Activated CD4-positive, alpha-beta T cell treated with anti-CD3 and anti-CD28 coated beads for 36 hours (primary cell): ENCODE results near the gene RELCH. TPM values are rescaled to one million over a fixed set of nuclear protein-coding genes. Genes with fewer than 3 reads are reported as not detected.

Experiments used
- ATAC-seq: fragments of 200-7000 bp; cut with Tn5 transposase; one replicate; pipeline ENCODE4 v1.10.0; 2021; ENCODE audit warnings: mild to moderate bottlenecking, moderate library complexity
- CTCF ChIA-PET: fragments of 350-600 bp; sonication (Branson Sonifier 250); formaldehyde crosslinking; loops from one replicate; lab custom pipeline; 2021; ENCODE audit warnings: antibody characterized with exemption; lab: Charles Lee
- POLR2A ChIA-PET: fragments of 350-600 bp; sonication (Branson Sonifier 250); formaldehyde crosslinking; loops from one replicate; lab custom pipeline; 2021; ENCODE audit warnings: antibody characterized with exemption, inconsistent platforms; lab: Charles Lee
- DNase-seq: peaks from one replicate; pipeline ENCODE4 v3.0.0-alpha.2; 2020
- H3K27ac Mint-ChIP-seq: one replicate; pipeline ENCODE4 v1.8.0; 2021; ENCODE audit warnings: mixed read lengths
- H3K27me3 Mint-ChIP-seq: one replicate; pipeline ENCODE4 v1.8.0; 2021; ENCODE audit warnings: mixed read lengths
- H3K36me3 Mint-ChIP-seq: one replicate; pipeline ENCODE4 v1.8.0; 2021; ENCODE audit warnings: low read depth, mixed read lengths
- H3K4me1 Mint-ChIP-seq: one replicate; pipeline ENCODE4 v1.8.0; 2021; ENCODE audit warnings: mixed read lengths
- H3K4me3 Mint-ChIP-seq: one replicate; pipeline ENCODE4 v1.8.0; 2021; ENCODE audit warnings: mild to moderate bottlenecking, moderate library complexity, mixed read lengths
- H3K9me3 Mint-ChIP-seq: one replicate; pipeline ENCODE4 v1.8.0; 2021; ENCODE audit warnings: low read depth, mixed read lengths
- intact Hi-C, 2 experiments: fragments of 100-400 bp; cut with DNase I in 1 of 2; cut with micrococcal nuclease in 1 of 2; formaldehyde crosslinking; loops; one replicate each; pipeline versions ENCODE4 v1.14.2 to v1.15.1; 2022 to 2024; cut with DNase I, micrococcal nuclease
- total RNA-seq, 2 experiments: library from RNA; stranded (reverse); gene quantifications; one replicate each; pipeline ENCODE4 v1.2.3, GENCODE V29; 2021

RELCH gene
- total RNA-seq, 2 experiments from 2014 or later: 20.5 to 20.7 TPM

GRCh38 chr18:62323483-62324180 is 136.6 kb downstream of the RELCH start:
- H3K27ac Mint-ChIP-seq: no peak overlapping the region
- no peaks in the 10 kb centered on the region for H3K9me3 Mint-ChIP-seq
- ChIA-PET CTCF (interaction anchor here (0.6 to 1.8 kb wide), 6 partner anchors 8 to 927 kb away, joined by 3 to 11 read pairs (median 3); no protein-coding TSS in a partner anchor), POLR2A (no interaction called here)
- no peaks in the 10 kb centered on the region for H3K36me3 Mint-ChIP-seq
- H3K4me1 Mint-ChIP-seq: peaks cover 16% of the 10 kb centered on the region
- intact Hi-C loops: loop anchor here in 1 of 2 experiments (2.0 to 10.0 kb wide), 2 partner anchors 261 to 661 kb away; no protein-coding TSS in a partner anchor
- DNase-seq (no peak), ATAC-seq (no peak)
- no peak overlapping the region for H3K4me3 Mint-ChIP-seq
- H3K27me3 Mint-ChIP-seq: peaks cover 58% of the 10 kb centered on the region

- H3K36me3 Mint-ChIP-seq: no peaks in the 10 kb centered on the region
- intact Hi-C loops: loop anchor here in 1 of 2 experiments (2.0 to 10.0 kb wide), 2 partner anchors 260 to 660 kb away; no protein-coding TSS in a partner anchor
- ChIA-PET POLR2A (interaction anchor here (0.5 kb wide), 1 partner anchor 55 kb away, joined by 3 read pairs; no protein-coding TSS in a partner anchor), CTCF (interaction anchor here (0.6 to 1.8 kb wide), 7 partner anchors 9 to 926 kb away, joined by 3 to 11 read pairs (median 3); no protein-coding TSS in a partner anchor)
- peaks cover 20% of the 10 kb centered on the region for H3K4me1 Mint-ChIP-seq
- H3K27ac Mint-ChIP-seq: peak overlapping the region; percentile 49
- DNase-seq: no peak
- peaks cover 65% of the 10 kb centered on the region for H3K27me3 Mint-ChIP-seq
- H3K4me3 Mint-ChIP-seq: peak overlapping the region; percentile 51
- H3K9me3 Mint-ChIP-seq: no peaks in the 10 kb centered on the region
- no peak for ATAC-seq
Observed at GRCh38 chr18:62324181-62324828, 137.2 kb downstream of the RELCH start.

- Mint-ChIP-seq H3K36me3 (no peaks in the 10 kb centered on the region), H3K4me3 (peak within 1 kb of the TSS; percentile 78), H3K27ac (peak within 1 kb of the TSS; percentile 64), H3K9me3 (no peaks in the 10 kb centered on the region), H3K27me3 (peaks cover 70% of the 10 kb centered on the region), H3K4me1 (peaks cover 29% of the 10 kb centered on the region)
- ChIA-PET CTCF (interaction anchor here (0.7 to 1.8 kb wide), 8 partner anchors 10 to 107 kb away, joined by 3 to 11 read pairs (median 3); no protein-coding TSS in a partner anchor), POLR2A (no interaction called here)
- DNase-seq: peak; percentile 85
- intact Hi-C loops: loop anchor here (1.0 to 10.0 kb wide), 10 partner anchors 42 to 660 kb away; partner anchors contain the start of genes PHLPP1 (in 1 of the 2), PIGN (in 1 of the 2), RELCH (in 1 of the 2) and ZCCHC2 (in 1 of the 2)
- ATAC-seq: peak; percentile 77
Observed at GRCh38 chr18:62324917-62325805, 138.1 kb downstream of the RELCH start, which contains the start of gene TNFRSF11A. TNFRSF11A (plus strand) TSS chr18:62325310; CDS start chr18:62325353, 43 bp downstream.

DNA sequence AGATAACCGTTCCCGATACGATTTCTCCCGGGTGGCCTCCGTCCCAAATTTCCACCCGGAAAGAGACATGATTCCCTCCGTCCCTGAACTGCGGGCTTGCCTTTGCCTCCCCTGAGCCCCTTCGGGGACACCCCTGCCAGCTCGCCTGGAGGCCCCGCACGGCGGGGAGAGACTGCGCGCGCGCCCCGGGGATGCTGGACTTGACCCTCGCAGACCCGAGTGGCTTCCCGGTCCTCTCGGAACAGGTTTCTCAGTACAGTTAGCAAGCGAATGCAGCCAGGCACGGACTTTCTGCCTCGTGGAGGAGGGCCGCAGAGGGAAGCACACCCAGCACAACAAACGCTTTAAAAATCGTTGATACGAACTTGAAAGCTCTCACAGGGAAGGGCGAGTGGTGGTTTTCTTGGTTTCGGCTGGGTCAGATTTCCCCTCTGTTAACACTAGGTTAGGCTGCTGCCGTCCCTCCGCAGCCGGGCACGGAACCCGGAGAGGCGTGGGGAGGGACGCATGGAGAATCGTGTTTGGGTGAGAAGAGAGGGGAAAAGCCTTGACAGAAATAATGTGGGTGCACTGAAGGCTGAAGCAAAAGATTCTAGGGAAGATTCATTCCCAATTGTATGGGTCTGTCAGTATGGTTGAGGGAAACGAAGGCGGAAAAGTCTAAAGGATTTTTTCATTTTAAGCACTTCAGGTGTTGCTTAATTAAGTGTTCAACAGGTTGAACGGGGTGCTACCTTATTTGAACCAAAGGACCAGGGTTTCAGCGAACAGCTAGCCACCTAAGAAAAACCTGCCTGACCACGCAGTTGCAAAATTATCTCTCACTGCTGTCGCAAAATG is 139.0 kb downstream of the RELCH start:
- H3K4me3 Mint-ChIP-seq: peak overlapping the region; percentile 78
- peak; percentile 50 for DNase-seq
- intact Hi-C loops: loop anchor here (1.0 to 10.0 kb wide), 11 partner anchors 13 to 659 kb away; partner anchors contain the start of genes PHLPP1 (in 1 of the 2), PIGN (in 1 of the 2), RELCH (in 1 of the 2) and ZCCHC2 (in 1 of the 2)
- no peak for ATAC-seq
- no peaks in the 10 kb centered on the region for H3K9me3 Mint-ChIP-seq
- POLR2A ChIA-PET: no interaction called here
- CTCF ChIA-PET: interaction anchor here (0.8 to 1.6 kb wide), 3 partner anchors 14 to 93 kb away, joined by 3 to 4 read pairs (median 3); no protein-coding TSS in a partner anchor
- peak overlapping the region; percentile 64 for H3K27ac Mint-ChIP-seq
- peaks cover 75% of the 10 kb centered on the region for H3K27me3 Mint-ChIP-seq
- no peaks in the 10 kb centered on the region for H3K36me3 Mint-ChIP-seq
- H3K4me1 Mint-ChIP-seq: peaks cover 33% of the 10 kb centered on the region

DNA sequence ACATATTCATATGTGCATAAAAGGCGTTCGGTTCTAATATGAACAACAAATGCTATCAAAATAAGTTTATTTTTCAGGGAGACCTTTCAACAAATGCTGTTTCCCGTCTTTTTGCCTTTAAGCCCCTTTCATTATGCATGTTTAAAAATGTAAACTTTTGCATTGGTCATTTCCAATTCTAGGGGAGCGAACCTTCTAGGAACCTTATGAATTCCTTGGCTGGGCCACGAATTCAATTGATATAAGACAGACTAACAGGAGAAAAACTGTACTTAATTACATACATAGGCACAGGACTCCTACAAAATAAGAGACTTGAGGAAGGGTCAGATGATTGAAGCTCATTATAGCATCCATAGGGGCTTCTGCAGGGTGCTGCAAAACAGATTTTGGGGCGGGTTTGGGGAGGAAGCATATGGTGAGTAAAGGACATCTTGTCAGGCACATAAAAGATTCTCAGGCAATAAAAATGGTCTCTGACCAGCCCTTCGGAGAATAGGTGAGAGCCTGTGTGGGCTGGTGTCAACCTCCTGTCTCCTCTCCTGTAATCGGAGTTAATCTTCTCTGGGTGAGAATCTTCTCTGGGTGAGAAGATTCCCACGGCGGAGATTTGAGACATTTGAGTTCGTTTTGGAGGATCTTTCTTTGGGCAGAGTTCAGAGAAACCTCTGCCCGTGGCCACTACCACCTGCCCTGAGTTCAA is 139.7 kb downstream of the RELCH start:
- Mint-ChIP-seq H3K4me3 (peak overlapping the region; percentile 78), H3K27me3 (peaks cover 76% of the 10 kb centered on the region), H3K36me3 (no peaks in the 10 kb centered on the region), H3K9me3 (no peaks in the 10 kb centered on the region), H3K4me1 (peaks cover 37% of the 10 kb centered on the region), H3K27ac (no peak overlapping the region)
- ChIA-PET POLR2A (no interaction called here), CTCF (interaction anchor here (1.6 kb wide), 1 partner anchor 13 kb away, joined by 4 read pairs; no protein-coding TSS in a partner anchor)
- intact Hi-C loops: loop anchor here (1.0 to 10.0 kb wide), 7 partner anchors 13 to 658 kb away; partner anchors contain the start of genes PHLPP1 (in 1 of the 2) and ZCCHC2 (in 1 of the 2)
- DNase-seq (no peak), ATAC-seq (no peak)

DNA sequence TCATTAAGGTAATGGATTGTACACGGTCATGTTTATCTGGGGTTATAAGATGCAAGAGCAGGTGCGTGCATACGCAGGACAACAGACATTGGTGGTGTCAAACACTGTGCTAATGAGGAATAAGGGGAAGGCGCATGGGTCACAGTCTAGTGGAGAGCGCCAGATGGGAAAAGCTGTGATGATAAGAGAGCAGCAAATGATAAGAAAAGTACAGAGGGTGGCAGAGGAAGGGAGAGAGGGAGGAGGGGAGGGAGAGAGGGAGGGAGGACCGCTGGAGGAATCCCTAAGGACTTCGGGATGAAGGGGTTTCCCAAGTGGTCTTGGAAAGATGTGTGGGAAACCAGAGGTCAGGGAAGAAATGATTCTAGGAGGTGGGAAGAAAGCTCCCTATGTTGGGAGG is 140.9 kb downstream of the RELCH start:
- ATAC-seq (no peak), DNase-seq (no peak)
- Mint-ChIP-seq H3K27me3 (peaks cover 74% of the 10 kb centered on the region), H3K27ac (no peak overlapping the region), H3K4me1 (peaks cover 37% of the 10 kb centered on the region), H3K36me3 (no peaks in the 10 kb centered on the region), H3K9me3 (no peaks in the 10 kb centered on the region), H3K4me3 (no peak overlapping the region)
- ChIA-PET POLR2A (no interaction called here), CTCF (interaction anchor here (0.6 to 1.4 kb wide), 3 partner anchors 12 to 1166 kb away, joined by 3 to 4 read pairs (median 3); no protein-coding TSS in a partner anchor)
- intact Hi-C loops: loop anchor here (5.0 to 10.0 kb wide), 6 partner anchors 39 to 657 kb away; partner anchors contain the start of genes PHLPP1 (in 1 of the 2) and ZCCHC2 (in 1 of the 2)

GRCh38 chr18:62328586-62329525 is 141.8 kb downstream of the RELCH start:
- CTCF ChIA-PET: interaction anchor here (0.6 to 2.3 kb wide), 3 partner anchors 11 to 144 kb away, joined by 3 to 7 read pairs (median 4); no protein-coding TSS in a partner anchor
- H3K27ac Mint-ChIP-seq: no peak overlapping the region

GRCh38 chr18:62329691-62330454 is 142.8 kb downstream of the RELCH start:
- ATAC-seq: peak; percentile 79
- peak; percentile 72 for DNase-seq
- POLR2A ChIA-PET: interaction anchor here (0.5 to 0.7 kb wide), 3 partner anchors 13 to 34 kb away, joined by 3 to 5 read pairs (median 4); no protein-coding TSS in a partner anchor
- CTCF ChIA-PET: interaction anchor here (0.6 to 2.3 kb wide), 2 partner anchors 10 to 706 kb away, joined by 3 to 7 read pairs; no protein-coding TSS in a partner anchor
- H3K4me3 Mint-ChIP-seq: no peak overlapping the region
- H3K36me3 Mint-ChIP-seq: no peaks in the 10 kb centered on the region
- H3K27me3 Mint-ChIP-seq: peaks cover 61% of the 10 kb centered on the region
- H3K27ac Mint-ChIP-seq: no peak overlapping the region
- no peaks in the 10 kb centered on the region for H3K9me3 Mint-ChIP-seq
- peaks cover 32% of the 10 kb centered on the region for H3K4me1 Mint-ChIP-seq
- intact Hi-C loops: loop anchor here (5.0 to 10.0 kb wide), 6 partner anchors 37 to 655 kb away; partner anchors contain the start of genes PHLPP1 (in 1 of the 2) and ZCCHC2 (in 1 of the 2)

More at GRCh38 chr18:62328586-62329525, 141.8 kb downstream of the RELCH start:
- ATAC-seq: no peak
- intact Hi-C loops: loop anchor here (5.0 to 10.0 kb wide), 6 partner anchors 38 to 656 kb away; partner anchors contain the start of genes PHLPP1 (in 1 of the 2) and ZCCHC2 (in 1 of the 2)
- no peaks in the 10 kb centered on the region for H3K36me3 Mint-ChIP-seq
- H3K9me3 Mint-ChIP-seq: no peaks in the 10 kb centered on the region
- no peak for DNase-seq
- no peak overlapping the region for H3K4me3 Mint-ChIP-seq
- POLR2A ChIA-PET: interaction anchor here (0.5 to 0.7 kb wide), 2 partner anchors 13 to 33 kb away, joined by 4 to 5 read pairs; no protein-coding TSS in a partner anchor
- H3K4me1 Mint-ChIP-seq: peaks cover 37% of the 10 kb centered on the region
- peaks cover 66% of the 10 kb centered on the region for H3K27me3 Mint-ChIP-seq
